ENCODE measurements around the gene PAK1. TPM values are rescaled to one million over a fixed set of nuclear protein-coding genes. Genes with fewer than 3 reads are reported as not detected.
"Not testable (repeated sequence)": the region's sequence is repeated elsewhere in the genome, so short reads cannot be mapped to it uniquely, and the experiment has no call there.

Gene PAK1
- total and polyA plus RNA-seq, 7 experiments from 2014 or later = 15.5 to 67.2 (median 23.2) TPM

DNA sequence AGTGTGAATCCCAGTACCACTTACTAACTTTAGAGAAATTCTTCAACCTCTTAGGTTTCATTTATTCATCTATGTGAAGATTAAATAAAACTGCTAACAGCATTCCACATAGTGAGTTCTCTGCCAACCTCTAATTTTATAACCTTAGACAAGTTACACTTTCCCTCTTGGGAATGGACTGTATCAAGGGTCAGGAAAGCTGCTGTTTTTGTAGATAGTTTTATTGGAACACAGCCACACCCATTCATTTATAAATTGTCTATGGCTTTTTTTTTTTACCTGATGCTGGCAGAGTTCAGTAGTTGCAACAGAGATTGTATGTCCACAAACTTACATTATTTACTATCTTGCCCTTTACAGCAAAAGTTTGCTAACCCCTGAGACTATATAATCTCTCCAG lies 81.1 kb downstream of the PAK1 start:
- ATAC-seq (no peak), DNase-seq (no peak)
- no peaks in the 10 kb centered on the region for H3K27me3 Mint-ChIP-seq
- Histone ChIP-seq H3K27ac (ENCODE audit: low read depth, low read length) (no peak overlapping the region), H3K4me3 (ENCODE audit: low read length) (no peak overlapping the region), H3K36me3 (ENCODE audit: control insufficient read depth in 2 of 3, insufficient read depth in 3 of 3, low read length in 3 of 3) (no peaks in the 10 kb centered on the region), H3K9me3 (ENCODE audit: control insufficient read depth in 2 of 3, low read length in 3 of 3) (no peaks in the 10 kb centered on the region), H3K27me3 (ENCODE audit: control insufficient read depth in 2 of 2, insufficient read depth in 2 of 2, low read length in 2 of 2) (no peaks in the 10 kb centered on the region), H3K4me1 (ENCODE audit: control insufficient read depth in 2 of 2, insufficient read depth in 2 of 2, low read length in 2 of 2) (no peaks in the 10 kb centered on the region)
- ChIA-PET CTCF (no interaction called here), POLR2A (no interaction called here)
- H3K4me1 Mint-ChIP-seq = peaks cover 0 to 7% (median 3%) of the 10 kb centered on the region in 7 donors
- H3K9me3 Mint-ChIP-seq = no peaks in the 10 kb centered on the region
- no peak overlapping the region for H3K27ac Mint-ChIP-seq
- H3K4me3 Mint-ChIP-seq = no peak overlapping the region
- intact Hi-C loops (cut with micrococcal nuclease) = no loop called here
- H3K36me3 Mint-ChIP-seq = peaks cover 0 to 20% (median 11%) of the 10 kb centered on the region in 5 donors

DNA sequence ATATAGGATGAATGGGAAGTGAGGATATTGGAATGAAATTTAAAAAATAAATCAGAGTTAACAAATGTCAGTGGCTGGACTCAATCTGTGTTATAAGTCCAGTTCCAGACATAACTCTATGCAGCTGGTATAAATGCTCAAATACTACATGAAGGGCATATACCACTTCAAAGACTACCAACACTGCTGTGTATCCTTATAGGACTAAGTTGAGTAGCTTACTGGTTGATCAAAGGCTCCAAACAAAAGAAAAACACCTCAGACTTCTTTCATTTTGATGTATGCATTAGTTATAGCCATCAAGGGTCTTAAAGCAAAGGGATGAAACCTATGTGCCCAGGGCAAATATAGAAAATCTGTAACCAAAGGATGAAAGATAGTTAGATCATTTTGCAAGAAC lies 86.2 kb downstream of the PAK1 start:
- H3K27me3 ChIP-seq (ENCODE audit: control insufficient read depth in 2 of 2, insufficient read depth in 2 of 2, low read length in 2 of 2) = no peaks in the 10 kb centered on the region
- Mint-ChIP-seq H3K27me3 (no peaks in the 10 kb centered on the region), H3K4me1 (peaks cover 0 to 11% (median 5%) of the 10 kb centered on the region in 7 donors), H3K27ac (no peak overlapping the region), H3K36me3 (peaks cover 7 to 34% (median 21%) of the 10 kb centered on the region in 5 donors), H3K4me3 (no peak overlapping the region), H3K9me3 (peaks cover 0 to 2% (median 0%) of the 10 kb centered on the region in 11 donors)
- no peak overlapping the region for H3K4me3 ChIP-seq (ENCODE audit: low read length)
- no peaks in the 10 kb centered on the region for H3K9me3 ChIP-seq (ENCODE audit: control insufficient read depth in 2 of 3, low read length in 3 of 3)
- intact Hi-C loops (cut with micrococcal nuclease) = no loop called here
- ChIA-PET CTCF (interaction anchor here (0.6 kb wide), 1 partner anchor 470 kb away, joined by 3 read pairs; no protein-coding TSS in a partner anchor), POLR2A (no interaction called here)
- H3K27ac ChIP-seq (ENCODE audit: low read depth, low read length) = no peak overlapping the region
- no peak for ATAC-seq
- H3K4me1 ChIP-seq (ENCODE audit: control insufficient read depth in 2 of 2, insufficient read depth in 2 of 2, low read length in 2 of 2) = no peaks in the 10 kb centered on the region
- no peaks in the 10 kb centered on the region for H3K36me3 ChIP-seq (ENCODE audit: control insufficient read depth in 2 of 3, insufficient read depth in 3 of 3, low read length in 3 of 3)
- no peak for DNase-seq

DNA sequence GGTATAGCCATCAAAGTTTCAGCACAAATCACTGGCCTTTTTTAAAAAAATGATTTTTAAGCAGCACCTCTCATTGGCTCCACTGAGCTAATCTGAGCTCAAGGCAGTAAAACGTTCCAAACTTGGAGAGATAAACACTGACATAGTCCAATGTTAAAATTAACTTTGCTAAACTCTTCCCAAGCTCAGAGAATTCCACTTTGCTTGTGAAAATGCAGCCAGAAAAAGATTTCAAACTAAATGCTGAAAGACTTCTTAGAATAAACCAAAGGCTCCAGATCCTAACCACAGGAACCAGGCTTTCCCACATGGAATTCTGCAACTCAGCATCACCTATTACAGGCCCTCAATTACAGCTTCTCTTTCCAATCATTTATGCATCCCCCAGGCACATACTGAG lies 87.7 kb downstream of the PAK1 start:
- no peaks in the 10 kb centered on the region for H3K9me3 ChIP-seq (ENCODE audit: control insufficient read depth in 2 of 3, low read length in 3 of 3)
- Mint-ChIP-seq H3K9me3 (peaks cover 0 to 2% (median 0%) of the 10 kb centered on the region in 11 donors), H3K36me3 (peaks cover 7 to 28% (median 16%) of the 10 kb centered on the region in 5 donors), H3K4me3 (no peak overlapping the region), H3K27me3 (no peaks in the 10 kb centered on the region), H3K27ac (no peak overlapping the region), H3K4me1 (peaks cover 0 to 11% (median 5%) of the 10 kb centered on the region in 7 donors)
- ChIA-PET CTCF (interaction anchor here (0.6 kb wide), 1 partner anchor 664 kb away, joined by 3 read pairs; no protein-coding TSS in a partner anchor), POLR2A (no interaction called here)
- H3K4me1 ChIP-seq (ENCODE audit: control insufficient read depth in 2 of 2, insufficient read depth in 2 of 2, low read length in 2 of 2) = no peaks in the 10 kb centered on the region
- intact Hi-C loops (cut with micrococcal nuclease) = no loop called here
- H3K27me3 ChIP-seq (ENCODE audit: control insufficient read depth in 2 of 2, insufficient read depth in 2 of 2, low read length in 2 of 2) = no peaks in the 10 kb centered on the region
- no peak overlapping the region for H3K27ac ChIP-seq (ENCODE audit: low read depth, low read length)
- DNase-seq = no peak
- ATAC-seq = no peak
- no peaks in the 10 kb centered on the region for H3K36me3 ChIP-seq (ENCODE audit: control insufficient read depth in 2 of 3, insufficient read depth in 3 of 3, low read length in 3 of 3)
- no peak overlapping the region for H3K4me3 ChIP-seq (ENCODE audit: low read length)

DNA sequence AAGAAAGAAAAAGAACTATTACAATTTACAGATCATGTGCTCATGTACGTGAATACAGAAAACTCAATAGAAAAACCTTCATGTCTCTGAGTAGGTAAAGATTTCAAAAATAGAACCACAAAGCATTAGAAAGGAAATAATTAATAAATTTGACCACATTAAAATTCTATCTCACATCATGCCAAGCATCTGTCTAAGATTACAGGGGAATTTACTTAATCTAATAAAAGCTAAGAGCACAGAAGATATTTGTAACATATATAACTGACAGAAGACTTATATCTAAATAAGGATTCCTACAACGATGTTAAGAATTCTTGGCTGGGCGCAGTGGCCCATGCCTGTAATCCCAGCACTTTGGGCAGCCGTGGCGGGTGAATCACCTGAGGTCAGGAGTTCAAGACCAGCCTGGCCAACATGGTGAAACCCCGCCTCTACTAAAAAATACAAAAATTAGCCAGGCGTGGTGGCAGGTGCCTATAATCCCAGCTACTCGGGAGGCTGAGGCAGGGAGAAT lies 88.6 kb downstream of the PAK1 start:
- DNase-seq; ATAC-seq; CTCF ChIA-PET; H3K27ac ChIP-seq (ENCODE audit: low read depth, low read length); H3K4me1 ChIP-seq (ENCODE audit: control insufficient read depth in 2 of 2, insufficient read depth in 2 of 2, low read length in 2 of 2); H3K4me3 ChIP-seq (ENCODE audit: low read length); H3K9me3 Mint-ChIP-seq; H3K27ac Mint-ChIP-seq; H3K27me3 ChIP-seq (ENCODE audit: control insufficient read depth in 2 of 2, insufficient read depth in 2 of 2, low read length in 2 of 2); H3K4me3 Mint-ChIP-seq; H3K27me3 Mint-ChIP-seq; POLR2A ChIA-PET; H3K36me3 ChIP-seq (ENCODE audit: control insufficient read depth in 2 of 3, insufficient read depth in 3 of 3, low read length in 3 of 3); H3K9me3 ChIP-seq (ENCODE audit: control insufficient read depth in 2 of 3, low read length in 3 of 3); intact Hi-C loops (cut with micrococcal nuclease): not testable (repeated sequence)
- H3K4me1 Mint-ChIP-seq = peaks cover 0 to 16% (median 5%) of the 10 kb centered on the region in 7 donors
- H3K36me3 Mint-ChIP-seq = peaks cover 0 to 27% (median 16%) of the 10 kb centered on the region in 5 donors

GRCh38 chr11:77384571-77384970 lies 89.3 kb downstream of the PAK1 start:
- no peak for ATAC-seq
- Histone ChIP-seq H3K36me3 (ENCODE audit: control insufficient read depth in 2 of 3, insufficient read depth in 3 of 3, low read length in 3 of 3) (no peaks in the 10 kb centered on the region), H3K9me3 (ENCODE audit: control insufficient read depth in 2 of 3, low read length in 3 of 3) (no peaks in the 10 kb centered on the region), H3K27ac (ENCODE audit: low read depth, low read length) (no peak overlapping the region), H3K4me1 (ENCODE audit: control insufficient read depth in 2 of 2, insufficient read depth in 2 of 2, low read length in 2 of 2) (no peaks in the 10 kb centered on the region), H3K27me3 (ENCODE audit: control insufficient read depth in 2 of 2, insufficient read depth in 2 of 2, low read length in 2 of 2) (no peaks in the 10 kb centered on the region), H3K4me3 (ENCODE audit: low read length) (no peak overlapping the region)
- no peaks in the 10 kb centered on the region for H3K27me3 Mint-ChIP-seq
- no peak overlapping the region for H3K4me3 Mint-ChIP-seq
- intact Hi-C loops (cut with micrococcal nuclease) = no loop called here
- DNase-seq = no peak
- CTCF ChIA-PET = no interaction called here
- peaks cover 0 to 16% (median 5%) of the 10 kb centered on the region in 7 donors for H3K4me1 Mint-ChIP-seq
- peaks cover 0 to 2% (median 0%) of the 10 kb centered on the region in 11 donors for H3K9me3 Mint-ChIP-seq
- no peak overlapping the region for H3K27ac Mint-ChIP-seq
- H3K36me3 Mint-ChIP-seq = peaks cover under 1 to 33% (median 20%) of the 10 kb centered on the region in 5 donors
- POLR2A ChIA-PET = no interaction called here

DNA sequence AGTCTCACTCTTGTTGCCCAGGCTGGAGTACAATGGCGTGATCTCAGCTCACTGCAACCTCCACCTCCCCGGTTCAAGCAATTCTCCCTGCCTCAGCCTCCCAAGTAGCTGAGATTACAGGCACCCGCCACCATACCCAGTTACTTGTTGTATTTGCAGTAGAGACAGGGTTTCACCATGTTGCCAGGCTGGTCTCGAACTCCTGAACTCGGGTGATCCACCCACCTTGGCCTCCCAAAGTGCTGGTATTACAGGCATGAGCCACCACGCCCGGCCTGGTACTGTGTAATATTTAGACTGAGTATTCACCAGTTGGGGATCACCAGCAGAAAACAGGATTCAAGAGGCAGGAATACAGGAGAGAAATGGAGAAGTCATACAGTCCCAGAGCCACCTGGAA lies 90.5 kb downstream of the PAK1 start:
- H3K4me1 ChIP-seq (ENCODE audit: control insufficient read depth in 2 of 2, insufficient read depth in 2 of 2, low read length in 2 of 2); H3K36me3 ChIP-seq (ENCODE audit: control insufficient read depth in 2 of 3, insufficient read depth in 3 of 3, low read length in 3 of 3); DNase-seq; H3K4me3 Mint-ChIP-seq; intact Hi-C loops (cut with micrococcal nuclease); H3K27me3 Mint-ChIP-seq; H3K27ac ChIP-seq (ENCODE audit: low read depth, low read length); H3K9me3 ChIP-seq (ENCODE audit: control insufficient read depth in 2 of 3, low read length in 3 of 3); POLR2A ChIA-PET; H3K27ac Mint-ChIP-seq; H3K4me3 ChIP-seq (ENCODE audit: low read length); H3K27me3 ChIP-seq (ENCODE audit: control insufficient read depth in 2 of 2, insufficient read depth in 2 of 2, low read length in 2 of 2); ATAC-seq; CTCF ChIA-PET; H3K9me3 Mint-ChIP-seq: not testable (repeated sequence)
- Mint-ChIP-seq H3K36me3 (peaks cover 9 to 37% (median 22%) of the 10 kb centered on the region in 5 donors), H3K4me1 (peaks cover 0 to 16% (median 0%) of the 10 kb centered on the region in 7 donors)
